ENCODE results near the gene ADGRL2.

DNA sequence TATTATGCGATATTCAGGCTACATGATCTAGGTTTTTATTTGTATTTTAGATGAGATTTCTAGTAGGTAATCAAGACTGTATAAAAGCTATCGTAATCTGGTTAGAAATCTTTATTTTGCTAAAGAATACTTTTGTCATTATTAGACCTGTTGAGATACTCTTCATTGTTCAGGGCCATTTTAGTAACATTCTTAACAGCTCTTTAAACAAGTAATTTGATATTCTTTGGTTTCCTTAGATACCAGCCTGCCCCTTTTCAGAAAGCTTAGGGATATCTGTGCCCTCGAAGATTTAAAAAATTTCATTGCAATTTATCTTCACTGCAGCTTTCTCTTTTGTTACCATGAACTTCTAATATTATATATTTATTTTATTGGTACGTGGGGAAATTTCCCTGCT, 18.9 kb downstream of the ADGRL2 start:
- TF ChIP-seq, protein P1, sequence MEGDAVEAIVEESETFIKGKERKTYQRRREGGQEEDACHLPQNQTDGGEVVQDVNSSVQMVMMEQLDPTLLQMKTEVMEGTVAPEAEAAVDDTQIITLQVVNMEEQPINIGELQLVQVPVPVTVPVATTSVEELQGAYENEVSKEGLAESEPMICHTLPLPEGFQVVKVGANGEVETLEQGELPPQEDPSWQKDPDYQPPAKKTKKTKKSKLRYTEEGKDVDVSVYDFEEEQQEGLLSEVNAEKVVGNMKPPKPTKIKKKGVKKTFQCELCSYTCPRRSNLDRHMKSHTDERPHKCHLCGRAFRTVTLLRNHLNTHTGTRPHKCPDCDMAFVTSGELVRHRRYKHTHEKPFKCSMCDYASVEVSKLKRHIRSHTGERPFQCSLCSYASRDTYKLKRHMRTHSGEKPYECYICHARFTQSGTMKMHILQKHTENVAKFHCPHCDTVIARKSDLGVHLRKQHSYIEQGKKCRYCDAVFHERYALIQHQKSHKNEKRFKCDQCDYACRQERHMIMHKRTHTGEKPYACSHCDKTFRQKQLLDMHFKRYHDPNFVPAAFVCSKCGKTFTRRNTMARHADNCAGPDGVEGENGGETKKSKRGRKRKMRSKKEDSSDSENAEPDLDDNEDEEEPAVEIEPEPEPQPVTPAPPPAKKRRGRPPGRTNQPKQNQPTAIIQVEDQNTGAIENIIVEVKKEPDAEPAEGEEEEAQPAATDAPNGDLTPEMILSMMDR (conservative IDR thresholded peaks at IDR 0.05 in 1 of 2, IDR thresholded peaks at IDR 0.05 in 1 of 2; ENCODE audit: extremely low read depth in 1 of 2, insufficient read depth in 1 of 2, low read depth in 1 of 2, low read length in 2 of 2): no peak
- TF ChIP-seq EZH2 (IDR thresholded peaks at IDR 0.05; ENCODE audit: borderline replicate concordance, low read length): no peak
